ENCODE measurements around the gene CIAPIN1. TPM values are rescaled to one million over a fixed set of nuclear protein-coding genes. Genes with fewer than 3 reads are reported as not detected.

CIAPIN1 gene
- polyA plus RNA-seq, 1 of the 3 experiments (the other 2 are of a cell fraction): 43.6 TPM

GRCh38 chr16:57391300-57391699 lies 55.9 kb downstream of the CIAPIN1 start:
- Histone ChIP-seq H3K36me3 (replicated peaks in 1 of 2; ENCODE audit: control insufficient read depth in 1 of 2, insufficient read depth in 2 of 2, low read length in 1 of 2) (no peaks in the 10 kb centered on the region), H3F3A (replicated peaks; ENCODE audit: insufficient read depth) (no peaks in the 10 kb centered on the region), H3K4me3 (ENCODE audit: low read depth in 2 of 2, low read length in 1 of 2) (no peak overlapping the region), H3K27ac (ENCODE audit: low read depth in 2 of 2, low read length in 1 of 2) (no peak overlapping the region), H3K79me2 (ENCODE audit: insufficient read depth) (no peaks in the 10 kb centered on the region), H3K9me3 (no peaks in the 10 kb centered on the region), H2AFZ (ENCODE audit: low read depth) (no peak overlapping the region), H3K9me2 (no peaks in the 10 kb centered on the region), H3K9ac (no peak overlapping the region), H3K4me2 (no peak overlapping the region), H4K20me1 (ENCODE audit: insufficient read depth) (no peaks in the 10 kb centered on the region), H3K4me1 (ENCODE audit: control insufficient read depth in 1 of 2, insufficient read depth in 2 of 2, low read depth in 1 of 2, low read length in 1 of 2) (no peaks in the 10 kb centered on the region), H3K27me3 (ENCODE audit: insufficient read depth) (no peaks in the 10 kb centered on the region)
- CTCF ChIA-PET: interaction anchor here (1.5 to 1.8 kb wide), 2 partner anchors 22 to 26 kb away, joined by 3 to 6 read pairs; no protein-coding TSS in a partner anchor
- 63% methylated on average over 4 of the region's 4 CpGs for WGBS (ENCODE audit: low lambda C conversion rate)
- POLR2A ChIA-PET: no interaction called here
- TF ChIP-seq TEAD4 (IDR thresholded peaks at IDR 0.05; ENCODE audit: borderline replicate concordance, insufficient read depth) (no peak), NRF1 (IDR thresholded peaks at IDR 0.05; ENCODE audit: low read depth, low read length) (no peak), SMC3 (IDR thresholded peaks at IDR 0.05; ENCODE audit: low read depth, low read length) (no peak), FOSL2 (IDR thresholded peaks at IDR 0.05; ENCODE audit: borderline replicate concordance, low read depth) (no peak), RXRA (IDR thresholded peaks at IDR 0.05; ENCODE audit: borderline replicate concordance, low read depth) (no peak), REST (IDR thresholded peaks at IDR 0.05; ENCODE audit: low read depth, low read length) (no peak), NFIC (IDR thresholded peaks at IDR 0.05; ENCODE audit: borderline replicate concordance) (no peak), RFX5 (IDR thresholded peaks at IDR 0.05; ENCODE audit: low read length) (no peak), USF1 (IDR thresholded peaks at IDR 0.05; ENCODE audit: borderline replicate concordance, low read depth) (no peak), YY1 (IDR thresholded peaks at IDR 0.05; ENCODE audit: low read depth) (no peak), GATA2 (CRISPR knock-in tag; IDR thresholded peaks at IDR 0.05) (no peak), FOXJ3 (CRISPR knock-in tag; IDR thresholded peaks at IDR 0.05) (no peak), SIN3A (IDR thresholded peaks at IDR 0.05; ENCODE audit: borderline replicate concordance, low read depth, low read length) (no peak)
- TF ChIP-seq, protein P1, sequence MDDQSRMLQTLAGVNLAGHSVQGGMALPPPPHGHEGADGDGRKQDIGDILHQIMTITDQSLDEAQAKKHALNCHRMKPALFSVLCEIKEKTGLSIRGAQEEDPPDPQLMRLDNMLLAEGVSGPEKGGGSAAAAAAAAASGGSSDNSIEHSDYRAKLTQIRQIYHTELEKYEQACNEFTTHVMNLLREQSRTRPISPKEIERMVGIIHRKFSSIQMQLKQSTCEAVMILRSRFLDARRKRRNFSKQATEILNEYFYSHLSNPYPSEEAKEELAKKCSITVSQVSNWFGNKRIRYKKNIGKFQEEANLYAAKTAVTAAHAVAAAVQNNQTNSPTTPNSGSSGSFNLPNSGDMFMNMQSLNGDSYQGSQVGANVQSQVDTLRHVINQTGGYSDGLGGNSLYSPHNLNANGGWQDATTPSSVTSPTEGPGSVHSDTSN (IDR thresholded peaks at IDR 0.05): no peak
- TF ChIP-seq, protein P2, sequence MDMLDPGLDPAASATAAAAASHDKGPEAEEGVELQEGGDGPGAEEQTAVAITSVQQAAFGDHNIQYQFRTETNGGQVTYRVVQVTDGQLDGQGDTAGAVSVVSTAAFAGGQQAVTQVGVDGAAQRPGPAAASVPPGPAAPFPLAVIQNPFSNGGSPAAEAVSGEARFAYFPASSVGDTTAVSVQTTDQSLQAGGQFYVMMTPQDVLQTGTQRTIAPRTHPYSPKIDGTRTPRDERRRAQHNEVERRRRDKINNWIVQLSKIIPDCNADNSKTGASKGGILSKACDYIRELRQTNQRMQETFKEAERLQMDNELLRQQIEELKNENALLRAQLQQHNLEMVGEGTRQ (IDR thresholded peaks at IDR 0.05; ENCODE audit: borderline replicate concordance, low read depth, low read length): no peak
- DNase-seq: no peak
